HCT116 (cell line): ENCODE data around the gene TLN1. TPM values are rescaled to one million over a fixed set of nuclear protein-coding genes. Genes with fewer than 3 reads are reported as not detected.

Source experiments
- ATAC-seq: fragments of 200-7000 bp; cut with Tn5 transposase; 2 replicates; pipeline ENCODE4 v1.9.1; 2020; ENCODE audit warnings: mild to moderate bottlenecking, moderate library complexity
- BruUV-seq: library from RNA; stranded (reverse); fragments of 400-500 nt; replicated peaks from 2 replicates; lab custom pipeline; 2021; lab: Mats Ljungman, UMichigan
- CTCF ChIA-PET: fragments of 300-600 bp; sonication (Branson Sonifier 250); formaldehyde crosslinking; loops from one replicate; lab custom pipeline; 2021; ENCODE audit warnings: antibody characterized with exemption; lab: Charles Lee
- POLR2A ChIA-PET: fragments of 300-600, 350-600 bp; sonication (Branson Sonifier 250); formaldehyde crosslinking; loops from one replicate; lab custom pipeline; 2021; ENCODE audit warnings: antibody characterized with exemption; lab: Charles Lee
- RAD21 ChIA-PET, 2 experiments: fragments of 300-600 bp; sonication (Branson Sonifier 250); formaldehyde crosslinking; loops; one replicate each; lab custom pipeline; 2023; ENCODE audit warnings: low total read pairs in 2 of 2; ENCODE audit not compliant: uncharacterized antibody in 2 of 2, unreplicated experiment in 2 of 2, low non-redundant PET in 1 of 2; lab: Charles Lee
- DNase-seq: peaks from one replicate; pipeline ENCODE4 v3.0.0-alpha.2; 2010; ENCODE audit warnings: low read depth, low spot score
- H2AFZ ChIP-seq: fragments of 200-600 bp; shearing (Covaris generic), sonication (generic); 2 replicates; pipeline ENCODE4 v1.6.1; 2017; ENCODE audit warnings: low read depth, mixed run types, mixed read lengths, antibody characterized with exemption, low read length; ENCODE audit not compliant: poor library complexity, severe bottlenecking
- H3K27ac ChIP-seq: 2 replicates; pipeline ENCODE4 v1.5.1; 2012; ENCODE audit warnings: low read depth, low read length
- H3K27me3 ChIP-seq: fragments of 200-600 bp; sonication (generic); 2 replicates; pipeline ENCODE4 v1.6.1; 2016; ENCODE audit warnings: mixed run types, low read length, mixed read lengths; ENCODE audit not compliant: insufficient read depth
- H3K36me3 ChIP-seq, 2 experiments: fragments of 200-500 bp in 1 of 2; fragments of 200-600 bp in 1 of 2; sonication (Bioruptor generic) in 1 of 2; sonication (generic) in 1 of 2; 2 replicates each; pipeline versions ENCODE4 v1.5.1 to v1.6.1; 2014 to 2016; ENCODE audit warnings: low read length in 2 of 2, inconsistent platforms in 1 of 2, mixed read lengths in 1 of 2, mixed run types in 1 of 2; ENCODE audit not compliant: insufficient read depth in 2 of 2, control insufficient read depth in 1 of 2
- H3K4me1 ChIP-seq, 2 experiments: fragments of 200-600 bp in 1 of 2; sonication (generic) in 1 of 2; 2 replicates each; pipeline versions ENCODE4 v1.5.1 to v1.6.1; 2012 to 2017; ENCODE audit warnings: low read length in 2 of 2, inconsistent platforms in 1 of 2, mild to moderate bottlenecking in 1 of 2, mixed read lengths in 1 of 2, mixed run types in 1 of 2, moderate library complexity in 1 of 2; ENCODE audit not compliant: insufficient read depth in 2 of 2, control insufficient read depth in 1 of 2
- H3K4me2 ChIP-seq: fragments of 200-600 bp; sonication (generic); 2 replicates; pipeline ENCODE4 v1.6.1; 2017; ENCODE audit warnings: mixed run types, low read length, mixed read lengths
- H3K4me3 ChIP-seq, 2 experiments: fragments of 200-600 bp in 1 of 2; sonication (generic) in 1 of 2; replicated peaks in 1 of 2; 2 replicates each; pipeline ENCODE4 v1.5.1; 2011 to 2016; ENCODE audit warnings: low read length in 2 of 2, control low read depth in 1 of 2, low read depth in 1 of 2, mild to moderate bottlenecking in 1 of 2, mixed read lengths in 1 of 2, mixed run types in 1 of 2
- H3K79me2 ChIP-seq: fragments of 200-600 bp; sonication (generic); 2 replicates; pipeline ENCODE4 v1.6.1; 2017; ENCODE audit warnings: mild to moderate bottlenecking, mixed run types, low read length, moderate library complexity, mixed read lengths; ENCODE audit not compliant: insufficient read depth
- H3K9ac ChIP-seq: fragments of 200-600 bp; sonication (generic); 2 replicates; pipeline ENCODE4 v1.6.1; 2016; ENCODE audit warnings: low read length, mixed read lengths
- H3K9me2 ChIP-seq: fragments of 200-600 bp; sonication (generic), shearing (Covaris generic); 2 replicates; pipeline ENCODE4 v1.6.1; 2017; ENCODE audit warnings: mixed run types, mild to moderate bottlenecking, moderate library complexity; ENCODE audit not compliant: insufficient read depth
- H3K9me3 ChIP-seq, 2 experiments: fragments of 200-500 bp in 1 of 2; fragments of 200-600 bp in 1 of 2; sonication (Bioruptor generic) in 1 of 2; sonication (generic) in 1 of 2; 2 replicates each; pipeline ENCODE4 v1.6.1; 2014 to 2017; ENCODE audit warnings: low read length in 2 of 2, mixed read lengths in 2 of 2, inconsistent platforms in 1 of 2, low read depth in 1 of 2, mild to moderate bottlenecking in 1 of 2, mixed run types in 1 of 2, moderate library complexity in 1 of 2; ENCODE audit not compliant: control insufficient read depth in 1 of 2, insufficient read depth in 1 of 2
- H4K20me1 ChIP-seq: fragments of 200-600 bp; sonication (generic), shearing (Covaris generic); 2 replicates; pipeline ENCODE4 v1.6.1; 2017; ENCODE audit warnings: mixed run types, mild to moderate bottlenecking, moderate library complexity; ENCODE audit not compliant: insufficient read depth
- ATF3 ChIP-seq: IDR thresholded peaks from 2 replicates; pipeline ENCODE4 v1.6.1; 2012
- CBX3 ChIP-seq: IDR thresholded peaks from 2 replicates; pipeline ENCODE4 v1.6.1; 2012; ENCODE audit warnings: low read depth
- CEBPB ChIP-seq: IDR thresholded peaks from 2 replicates; pipeline ENCODE4 v1.6.1; 2012; ENCODE audit warnings: low read depth
- CTCF ChIP-seq, 3 experiments: fragments of 200-600 bp in 1 of 3; sonication (generic) in 1 of 3; IDR thresholded peaks in 2 of 3; conservative IDR thresholded peaks in 1 of 3; 2 replicates each; pipeline ENCODE4 v1.5.1; 2012 to 2017; ENCODE audit warnings: low read depth in 2 of 3, low read length in 2 of 3, antibody characterized with exemption in 1 of 3, borderline replicate concordance in 1 of 3, control low read depth in 1 of 3, mild to moderate bottlenecking in 1 of 3, mixed read lengths in 1 of 3, mixed run types in 1 of 3, moderate library complexity in 1 of 3; ENCODE audit not compliant: insufficient read depth in 1 of 3
- EZH2 ChIP-seq: fragments of 200-600 bp; sonication (generic); IDR thresholded peaks from 2 replicates; pipeline ENCODE4 v1.6.1; 2017; ENCODE audit warnings: antibody characterized with exemption, mixed run types
- EZH2phosphoT487 ChIP-seq: fragments of 200-600 bp; IDR thresholded peaks from 2 replicates; pipeline ENCODE4 v1.6.1; 2018; ENCODE audit warnings: antibody characterized with exemption, borderline replicate concordance
- FOSL1 ChIP-seq: IDR thresholded peaks from 2 replicates; pipeline ENCODE4 v1.6.1; 2012; ENCODE audit warnings: low read depth
- JUND ChIP-seq: IDR thresholded peaks from 2 replicates; pipeline ENCODE4 v1.6.1; 2012
- POLR2AphosphoS5 ChIP-seq: IDR thresholded peaks from 2 replicates; pipeline ENCODE4 v1.6.1; 2011; ENCODE audit warnings: mild to moderate bottlenecking, low read depth, low read length, moderate library complexity
- REST ChIP-seq: IDR thresholded peaks from 2 replicates; pipeline ENCODE4 v1.6.1; 2012; ENCODE audit warnings: low read depth
- SIN3A ChIP-seq: IDR thresholded peaks from 2 replicates; pipeline ENCODE4 v1.6.1; 2012; ENCODE audit warnings: low read depth
- SP1 ChIP-seq: IDR thresholded peaks from 2 replicates; pipeline ENCODE4 v1.6.1; 2012; ENCODE audit warnings: low read depth
- ZFX ChIP-seq: fragments of 450-650 bp; IDR thresholded peaks from 2 replicates; pipeline ENCODE4 v1.6.1; 2017
- intact Hi-C: fragments of 100-400 bp; cut with micrococcal nuclease; formaldehyde crosslinking; loops from 2 replicates; pipeline ENCODE4 v1.10.0; 2022
- total RNA-seq: library from RNA; stranded (reverse); gene quantifications from one replicate; pipeline ENCODE4 v1.2.1, GENCODE V29; 2021; ENCODE audit not compliant: unreplicated experiment

The TLN1 gene
- total RNA-seq, 1 experiment from 2014 or later, result 144 TPM

- Histone ChIP-seq H3K4me1 (peaks cover 10 to 15% of the 10 kb centered on the region in 2 experiments), H3K4me3 (no peak overlapping the region), H3K4me2 (no peak overlapping the region), H3K27me3 (no peaks in the 10 kb centered on the region), H3K79me2 (peaks cover 20% of the 10 kb centered on the region), H3K9me3 (no peaks in the 10 kb centered on the region), H3K9ac (no peak overlapping the region), H3K9me2 (no peaks in the 10 kb centered on the region), H2AFZ (no peak overlapping the region), H4K20me1 (no peaks in the 10 kb centered on the region), H3K27ac (peak overlapping the region; percentile 1; the same call in 1 of the 2 replicates), H3K36me3 (peaks cover 38 to 47% of the 10 kb centered on the region in 2 experiments)
- ChIA-PET POLR2A (no interaction called here), RAD21 (no interaction called here), CTCF (interaction anchor here (0.7 to 2.4 kb wide), 8 partner anchors 11 to 146 kb away, joined by 3 to 15 read pairs (median 4); partner anchors contain the start of genes GBA2 and RGP1)
- DNase-seq (peak; percentile 64), ATAC-seq (peak; percentile 28)
- no TSS peak for BruUV-seq
- TF ChIP-seq CTCF (IDR thresholded peaks at IDR 0.05 in 2 of 3, conservative IDR thresholded peaks at IDR 0.05 in 1 of 3; ENCODE audit: borderline replicate concordance in 1 of 3, insufficient read depth in 1 of 3, low read depth in 2 of 3, low read length in 2 of 3) (peak in 2 of 3 experiments; percentile 84 to 93; a peak in 4 of 6 replicates), SIN3A (no peak)
- intact Hi-C loops, result no loop called here
Observed at GRCh38 chr9:35736201-35736633, 4.2 kb upstream of the TLN1 start.

- Histone ChIP-seq H3K4me2 (peak overlapping the region; percentile 81), H3K9ac (no peak overlapping the region), H3K9me3 (no peaks in the 10 kb centered on the region), H3K4me3 (peak overlapping the region in 1 of 2 experiments; percentile 94; a peak in 2 of 4 replicates), H3K9me2 (no peaks in the 10 kb centered on the region), H4K20me1 (no peaks in the 10 kb centered on the region), H3K4me1 (peaks cover 22 to 36% of the 10 kb centered on the region in 2 experiments), H2AFZ (no peak overlapping the region), H3K27ac (peak overlapping the region; percentile 90; the same call in 1 of the 2 replicates), H3K79me2 (peaks cover 41% of the 10 kb centered on the region), H3K36me3 (peaks cover 28 to 32% of the 10 kb centered on the region in 2 experiments), H3K27me3 (no peaks in the 10 kb centered on the region)
- no peak for TF ChIP-seq ZFX
- TF ChIP-seq SIN3A, result no peak
- TF ChIP-seq SP1, result no peak
- TF ChIP-seq EZH2phosphoT487, result no peak
- no peak for TF ChIP-seq POLR2AphosphoS5
- TF ChIP-seq ATF3, result no peak
- TF ChIP-seq REST, result no peak
- TF ChIP-seq EZH2, result no peak
- TF ChIP-seq CEBPB, result no peak
- no peak for TF ChIP-seq FOSL1
- TF ChIP-seq CBX3, result no peak
- TF ChIP-seq JUND, result no peak
- no TSS peak for BruUV-seq
- CTCF ChIA-PET, result interaction anchor here (0.9 to 1.0 kb wide), 2 partner anchors 15 to 38 kb away, joined by 3 read pairs; partner anchors contain the start of genes GBA2 and RGP1
- DNase-seq (no peak), ATAC-seq (no peak)
- RAD21 ChIA-PET, result no interaction called here
- POLR2A ChIA-PET, result no interaction called here
- intact Hi-C loops, result no loop called here
Observed at GRCh38 chr9:35734096-35734495, 2.1 kb upstream of the TLN1 start.
